IPS-18c (cell line): ENCODE measurements around the gene RNU1-3.
"Not testable (repeated sequence)": the region's sequence is repeated elsewhere in the genome, so short reads cannot be mapped to it uniquely, and the experiment has no call there.

ENCODE experiments used
- H3K4me3 ChIP-seq: 2 replicates; pipeline ENCODE4 v1.7.0; 2013; ENCODE audit warnings: low read depth, mild to moderate bottlenecking, low read length, moderate library complexity; ENCODE audit not compliant: insufficient read depth
- H3K9me3 ChIP-seq: one replicate; pipeline ENCODE4 v1.6.1; 2013; ENCODE audit warnings: mild to moderate bottlenecking, low read length, moderate library complexity; ENCODE audit not compliant: control insufficient read depth, insufficient read depth

The RNU1-3 gene

GRCh38 chr1:16666502-16667413 lies at the start of gene RNU1-3:
Gene RNU1-3, minus strand, starts transcription at chr1:16666948.
- H3K4me3 ChIP-seq, result not testable (repeated sequence)

DNA sequence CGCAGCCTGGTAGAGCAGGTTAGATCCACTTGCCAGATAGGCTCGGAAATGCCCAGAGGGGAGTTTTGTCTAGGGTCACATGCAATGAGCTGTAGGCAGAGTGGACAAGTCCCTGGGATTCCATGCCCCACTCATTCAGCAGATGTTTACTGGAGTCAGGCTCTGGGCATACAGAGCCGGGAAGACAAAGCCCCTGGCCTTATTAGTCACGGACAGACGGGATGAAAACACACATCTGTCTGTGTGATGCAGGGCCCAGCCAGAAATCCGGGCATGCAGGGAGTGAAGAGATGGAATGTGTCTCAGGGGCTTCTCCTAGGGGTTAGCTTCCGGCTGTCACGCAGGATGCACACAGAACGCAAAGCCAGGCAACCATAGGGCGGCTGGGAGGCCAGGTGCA lies 46.7 kb upstream of the RNU1-3 start:
- H3K9me3 ChIP-seq, H3K4me3 ChIP-seq: not testable (repeated sequence)

More at GRCh38 chr1:16666502-16667413, at the start of gene RNU1-3:
- not testable (repeated sequence) for H3K9me3 ChIP-seq

DNA sequence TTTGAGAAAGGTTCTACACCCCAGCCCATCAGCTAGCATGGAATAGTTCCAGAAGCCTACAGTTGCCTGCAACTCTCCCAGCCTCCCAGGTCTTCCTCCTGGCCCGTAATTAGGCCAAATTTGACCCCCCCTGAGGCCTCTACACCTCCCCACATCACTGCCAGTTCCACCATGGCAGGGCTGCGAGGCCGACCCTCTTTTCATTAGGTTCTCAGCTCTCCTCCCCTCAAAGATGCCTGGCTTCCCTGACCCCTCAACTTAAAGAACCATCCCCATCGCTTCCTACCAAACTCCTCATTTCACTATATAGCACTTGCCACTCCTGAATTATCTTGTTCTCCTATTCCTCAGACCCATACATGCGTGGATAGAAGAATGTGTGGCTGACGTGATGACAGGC lies 46.2 kb upstream of the RNU1-3 start:
- not testable (repeated sequence) for H3K9me3 ChIP-seq, H3K4me3 ChIP-seq

DNA sequence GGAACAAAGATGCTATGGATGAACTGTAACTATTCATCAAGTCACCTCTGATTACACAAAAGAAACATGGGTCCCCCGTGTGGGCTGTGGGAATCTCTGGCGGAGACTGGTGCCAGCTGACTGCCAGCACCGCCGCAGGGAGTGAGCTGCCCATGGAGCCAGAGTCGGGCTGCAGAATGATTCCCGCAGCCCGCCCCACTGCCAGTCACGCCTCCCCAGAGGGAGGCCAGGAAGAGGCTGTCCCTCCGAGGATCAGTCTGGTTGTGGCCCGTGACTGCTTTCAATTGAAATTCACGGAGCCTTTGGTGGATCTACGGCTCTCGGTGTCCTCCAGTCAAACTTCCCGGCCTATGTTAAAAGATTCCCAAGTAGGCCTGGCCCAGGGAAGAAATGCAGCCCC lies 45.8 kb upstream of the RNU1-3 start:
- H3K4me3 ChIP-seq, H3K9me3 ChIP-seq: not testable (repeated sequence)

GRCh38 chr1:16712131-16712530 lies 45.4 kb upstream of the RNU1-3 start:
- not testable (repeated sequence) for H3K4me3 ChIP-seq

GRCh38 chr1:16710618-16711017 lies 43.9 kb upstream of the RNU1-3 start:
- not testable (repeated sequence) for H3K9me3 ChIP-seq, H3K4me3 ChIP-seq

More at GRCh38 chr1:16712131-16712530, 45.4 kb upstream of the RNU1-3 start:
- H3K9me3 ChIP-seq, result not testable (repeated sequence)

GRCh38 chr1:16709659-16710087 lies 42.9 kb upstream of the RNU1-3 start:
- H3K9me3 ChIP-seq, H3K4me3 ChIP-seq: not testable (repeated sequence)

- H3K9me3 ChIP-seq, H3K4me3 ChIP-seq: not testable (repeated sequence)
Observed at GRCh38 chr1:16708704-16709103, 42.0 kb upstream of the RNU1-3 start.

DNA sequence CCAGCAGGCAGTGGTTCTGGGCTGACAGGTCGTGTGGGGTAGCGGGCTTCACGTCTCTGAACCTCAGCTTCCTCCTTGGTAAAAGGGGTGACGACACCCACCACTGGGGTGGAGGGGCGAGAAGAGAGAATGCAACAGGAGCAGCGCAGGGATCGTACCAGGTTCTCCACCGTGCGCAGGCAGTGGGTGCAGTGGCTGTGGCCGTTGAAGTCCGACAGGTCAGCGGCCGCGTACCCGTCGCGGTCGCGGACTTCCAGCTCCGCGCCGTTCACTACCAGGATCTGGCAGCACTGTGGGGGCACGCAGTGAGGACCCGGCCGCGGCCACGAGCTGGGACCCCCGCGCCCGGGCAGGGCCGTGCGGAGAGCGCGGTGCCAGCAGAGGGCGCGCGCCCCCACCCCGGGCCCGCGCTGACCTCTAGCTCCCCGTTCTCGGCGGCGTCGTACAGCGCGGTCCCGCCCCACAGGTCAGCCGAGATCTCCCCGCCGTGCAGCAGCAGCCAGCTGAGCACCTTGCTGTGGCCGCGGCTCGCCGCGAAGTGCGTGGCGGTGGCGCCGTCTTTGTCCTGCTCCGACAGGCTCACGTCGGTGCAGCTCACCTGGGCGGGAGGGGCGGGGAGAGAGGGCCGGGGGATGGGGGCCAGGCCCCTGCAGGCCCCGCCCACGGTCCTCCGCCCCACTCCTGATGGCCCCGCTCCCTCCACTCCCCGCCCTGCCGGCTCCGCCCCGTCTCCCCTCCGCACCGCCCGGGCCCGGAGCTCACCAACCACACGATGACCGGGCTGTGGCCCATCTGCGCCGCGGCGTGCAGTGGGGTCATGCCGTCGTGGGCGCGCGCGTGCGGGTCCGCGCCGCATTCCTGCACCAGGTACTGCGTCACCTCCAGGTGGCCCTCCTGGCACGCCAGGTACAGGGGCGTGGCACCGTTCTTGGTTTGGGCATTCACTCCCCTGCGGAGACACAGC lies 40.7 kb upstream of the RNU1-3 start:
- H3K4me3 ChIP-seq, result peak overlapping the region; percentile 24; the same call in 1 of the 2 replicates
- H3K9me3 ChIP-seq, result not testable (repeated sequence)

GRCh38 chr1:16706302-16706701 lies 39.6 kb upstream of the RNU1-3 start:
- H3K4me3 ChIP-seq, H3K9me3 ChIP-seq: not testable (repeated sequence)

DNA sequence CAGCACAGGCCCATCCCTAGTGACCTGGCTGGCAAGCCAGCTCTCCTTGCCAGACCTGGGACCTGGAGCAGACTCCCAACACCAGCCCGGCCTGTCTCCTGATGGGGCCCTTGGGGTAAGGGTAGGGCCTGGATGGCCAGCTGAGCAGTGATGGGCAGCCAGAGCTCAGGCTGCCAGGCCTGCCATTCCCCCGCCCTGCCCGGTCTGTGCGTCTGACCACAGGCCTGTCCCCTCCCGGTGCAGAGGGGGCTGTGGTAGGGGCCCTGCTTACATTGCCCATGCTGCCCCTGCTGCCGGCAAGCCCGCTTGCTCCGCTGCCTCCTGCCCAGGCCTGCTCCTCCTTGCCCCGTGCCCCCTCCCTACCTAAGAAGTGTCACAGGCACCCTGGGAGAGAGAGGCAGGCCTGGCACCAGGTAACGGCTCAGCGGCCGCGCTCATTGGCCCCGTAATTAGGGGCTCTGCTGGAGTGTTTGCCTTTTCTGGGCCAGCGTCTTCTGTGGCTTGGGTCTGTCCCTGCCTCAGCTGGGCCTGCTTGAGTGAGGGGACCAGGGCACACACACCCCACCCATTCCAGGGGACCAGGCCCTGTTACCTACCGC lies 37.9 kb upstream of the RNU1-3 start:
- not testable (repeated sequence) for H3K4me3 ChIP-seq, H3K9me3 ChIP-seq

- not testable (repeated sequence) for H3K9me3 ChIP-seq, H3K4me3 ChIP-seq
Observed at GRCh38 chr1:16704076-16704475, 37.3 kb upstream of the RNU1-3 start.

DNA sequence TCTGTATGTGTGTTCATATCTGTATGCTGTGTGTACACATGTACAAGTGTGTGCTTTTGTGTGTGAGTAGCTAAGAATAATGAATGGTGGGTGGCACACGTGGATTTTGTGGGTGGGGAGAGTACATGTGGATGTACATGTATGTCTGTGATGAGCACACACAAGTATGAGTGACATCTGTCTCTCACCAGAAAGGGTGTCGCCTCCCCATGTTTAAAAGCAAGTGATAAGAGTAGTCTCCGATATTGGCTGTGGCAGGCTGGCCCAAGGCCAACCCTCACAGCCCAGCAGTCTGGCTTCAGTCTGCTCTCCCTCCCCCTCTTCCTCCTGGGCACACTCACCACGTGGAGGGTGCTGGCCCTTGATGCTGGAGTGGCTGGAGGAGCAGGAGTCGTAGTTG lies 36.9 kb upstream of the RNU1-3 start:
- not testable (repeated sequence) for H3K4me3 ChIP-seq, H3K9me3 ChIP-seq

GRCh38 chr1:16703141-16703540 lies 36.4 kb upstream of the RNU1-3 start:
- H3K9me3 ChIP-seq, H3K4me3 ChIP-seq: not testable (repeated sequence)

- H3K4me3 ChIP-seq, H3K9me3 ChIP-seq: not testable (repeated sequence)
Observed at GRCh38 chr1:16702280-16702679, 35.5 kb upstream of the RNU1-3 start.

DNA sequence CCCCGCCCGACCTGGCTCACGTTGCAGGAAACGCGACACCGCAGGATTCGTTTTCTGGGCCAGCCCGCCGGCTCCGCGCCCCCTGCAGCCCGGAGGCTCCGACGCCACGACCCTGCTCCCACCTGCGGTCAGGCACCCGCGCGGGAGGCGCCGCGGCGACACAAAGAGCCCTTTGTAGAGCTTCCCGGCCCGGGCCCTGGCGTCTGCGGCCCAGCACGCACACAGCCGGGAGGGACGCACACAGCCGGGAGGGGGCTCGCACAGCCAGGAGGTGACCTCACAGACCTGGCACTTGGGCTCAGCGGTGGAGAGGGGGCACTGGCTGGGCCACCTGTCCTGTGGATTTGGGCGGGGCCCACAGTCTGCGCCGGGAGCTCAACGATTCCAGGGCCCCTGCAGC lies 34.4 kb upstream of the RNU1-3 start:
- H3K9me3 ChIP-seq, H3K4me3 ChIP-seq: not testable (repeated sequence)

DNA sequence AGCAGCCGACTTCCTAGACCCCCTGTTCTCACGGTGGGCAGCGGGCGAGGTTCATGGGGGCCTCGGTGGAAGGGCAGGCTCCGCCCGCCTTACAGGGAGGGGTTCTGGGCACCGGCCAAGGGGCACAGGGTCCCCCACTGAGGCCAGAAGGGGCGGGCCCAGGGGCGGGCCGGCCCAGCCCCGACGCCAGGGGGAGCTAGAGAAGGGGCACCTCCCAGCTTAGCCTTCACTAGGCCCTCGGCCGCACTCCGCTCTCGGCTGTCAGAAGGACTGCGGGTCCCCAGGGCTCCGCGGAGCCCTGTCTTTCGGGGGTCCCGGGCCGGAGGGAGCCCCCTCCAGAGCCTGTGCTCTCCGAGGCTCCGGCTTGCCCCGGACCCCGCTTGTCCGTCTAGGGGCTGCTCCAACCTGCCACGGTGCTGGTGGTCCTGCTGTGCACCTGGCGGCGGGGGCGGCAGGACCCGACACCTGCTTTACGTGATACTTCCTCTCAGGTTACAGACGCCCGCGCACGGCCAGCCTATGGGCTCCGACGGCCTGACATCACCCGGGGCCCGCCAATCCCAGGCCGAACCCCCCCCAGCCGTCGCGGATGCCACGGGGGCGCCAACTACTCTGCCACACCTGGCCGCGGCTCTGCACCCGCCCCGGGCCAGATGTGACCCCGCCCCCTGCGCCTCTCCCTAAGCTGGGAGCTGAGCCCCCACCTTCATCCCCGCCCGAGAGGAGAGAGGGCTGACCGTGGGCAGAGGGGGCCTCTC lies 33.6 kb upstream of the RNU1-3 start:
- not testable (repeated sequence) for H3K9me3 ChIP-seq, H3K4me3 ChIP-seq
